ENCODE measurements around the gene SND1.

SND1 gene

GRCh38 chr7:127690337-127690736 is 38.3 kb downstream of the SND1 start:
- DNase-seq: no peak

- no peak for DNase-seq
These were observed 38.8 kb downstream of the SND1 start for GRCh38 chr7:127690806-127691205.

- no peak for DNase-seq
These were observed 40.2 kb downstream of the SND1 start for GRCh38 chr7:127692200-127692599.

- no peak for DNase-seq
These were observed 47.9 kb downstream of the SND1 start for GRCh38 chr7:127699853-127700252.

- DNase-seq: no peak
These were observed 50.2 kb downstream of the SND1 start for GRCh38 chr7:127702052-127702652.

GRCh38 chr7:127702938-127703337 is 50.9 kb downstream of the SND1 start:
- DNase-seq: no peak

GRCh38 chr7:127704211-127704610 is 52.2 kb downstream of the SND1 start:
- no peak for DNase-seq

GRCh38 chr7:127705461-127705959 is 53.5 kb downstream of the SND1 start:
- DNase-seq: no peak

- no peak for DNase-seq
These were observed 54.8 kb downstream of the SND1 start for GRCh38 chr7:127706766-127707165.

- DNase-seq: no peak
These were observed 56.2 kb downstream of the SND1 start for GRCh38 chr7:127708201-127708600.

- peak; percentile 72 for DNase-seq
These were observed 56.8 kb downstream of the SND1 start for GRCh38 chr7:127708788-127709187.

- DNase-seq: no peak
These were observed 58.6 kb downstream of the SND1 start for GRCh38 chr7:127710635-127711034.

GRCh38 chr7:127711872-127712271 is 59.9 kb downstream of the SND1 start:
- no peak for DNase-seq

- no peak for DNase-seq
These were observed 61.0 kb downstream of the SND1 start for GRCh38 chr7:127713006-127713405.

GRCh38 chr7:127713758-127714157 is 61.8 kb downstream of the SND1 start:
- no peak for DNase-seq

- no peak for DNase-seq
These were observed 63.3 kb downstream of the SND1 start for GRCh38 chr7:127715272-127715671.

GRCh38 chr7:127715901-127716300 is 63.9 kb downstream of the SND1 start:
- DNase-seq: no peak

- DNase-seq: no peak
These were observed 65.7 kb downstream of the SND1 start for GRCh38 chr7:127717502-127718339.

- DNase-seq: no peak
These were observed 66.3 kb downstream of the SND1 start for GRCh38 chr7:127718340-127718679.

- DNase-seq: no peak
These were observed 74.5 kb downstream of the SND1 start for GRCh38 chr7:127726476-127726875.

- DNase-seq: no peak
These were observed 78.8 kb downstream of the SND1 start for GRCh38 chr7:127730658-127731276.

GRCh38 chr7:127731431-127732080 is 79.6 kb downstream of the SND1 start:
- DNase-seq: no peak

GRCh38 chr7:127732306-127732705 is 80.3 kb downstream of the SND1 start:
- no peak for DNase-seq

- no peak for DNase-seq
These were observed 82.0 kb downstream of the SND1 start for GRCh38 chr7:127733986-127734385.
